ENCODE data around the gene EEA1.
"Not testable (repeated sequence)": the region's sequence is repeated elsewhere in the genome, so short reads cannot be mapped to it uniquely, and the experiment has no call there.

Gene EEA1

DNA sequence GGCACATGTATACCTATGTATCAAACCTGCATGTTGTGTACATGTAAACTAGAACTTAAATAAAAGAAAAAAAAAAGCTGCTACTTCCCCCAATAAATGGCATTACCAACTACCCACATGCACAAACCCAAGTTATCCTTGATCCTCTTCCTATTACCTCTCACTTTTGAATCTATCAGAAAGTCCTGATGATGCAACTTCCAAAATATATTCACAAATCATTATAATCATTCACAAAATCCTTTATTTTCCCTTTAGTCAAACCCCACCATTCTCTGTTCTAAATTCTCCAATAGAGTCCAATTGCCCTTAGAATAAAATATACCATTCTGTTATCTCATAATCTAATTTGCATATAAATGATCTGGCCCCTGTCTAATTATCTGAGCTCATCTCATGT is 134.3 kb downstream of the EEA1 start:
- no peak for DNase-seq

DNA sequence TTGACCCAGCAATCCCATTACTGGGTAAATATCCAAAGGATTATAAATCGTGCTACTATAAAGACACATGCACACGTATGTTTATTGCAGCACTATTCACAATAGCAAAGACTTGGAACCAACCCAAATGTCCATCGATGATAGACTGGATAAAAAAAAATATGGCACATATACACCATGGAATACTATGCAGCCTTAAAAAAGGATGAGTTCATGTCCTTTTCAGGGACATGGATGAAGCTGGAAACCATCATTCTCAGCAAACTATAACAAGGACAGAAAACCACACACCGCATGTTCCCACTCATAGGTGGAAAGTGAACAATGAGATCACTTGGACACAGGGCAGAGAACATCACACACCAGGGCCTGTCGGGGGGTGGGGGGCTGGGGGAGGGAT is 134.7 kb downstream of the EEA1 start:
- not testable (repeated sequence) for DNase-seq

DNA sequence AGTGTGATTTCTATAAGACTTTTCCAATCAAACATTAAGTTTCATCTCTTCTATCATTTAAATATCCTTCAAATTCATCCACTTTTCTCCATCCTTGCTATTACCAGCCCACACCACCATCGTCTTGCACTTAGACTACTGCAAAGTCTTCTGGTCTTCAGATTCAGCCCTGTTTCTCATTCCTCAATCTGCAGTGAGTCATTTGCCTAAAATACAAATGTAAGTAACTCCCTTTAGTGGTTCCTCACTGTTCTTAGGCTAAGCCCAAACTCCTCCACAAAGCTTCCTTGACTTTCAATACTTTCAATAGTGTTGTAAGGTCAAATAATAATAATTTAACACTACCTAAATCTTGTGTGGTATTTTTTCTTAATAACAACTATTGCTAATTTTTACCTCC is 143.1 kb downstream of the EEA1 start:
- DNase-seq, result peak; percentile 15

DNA sequence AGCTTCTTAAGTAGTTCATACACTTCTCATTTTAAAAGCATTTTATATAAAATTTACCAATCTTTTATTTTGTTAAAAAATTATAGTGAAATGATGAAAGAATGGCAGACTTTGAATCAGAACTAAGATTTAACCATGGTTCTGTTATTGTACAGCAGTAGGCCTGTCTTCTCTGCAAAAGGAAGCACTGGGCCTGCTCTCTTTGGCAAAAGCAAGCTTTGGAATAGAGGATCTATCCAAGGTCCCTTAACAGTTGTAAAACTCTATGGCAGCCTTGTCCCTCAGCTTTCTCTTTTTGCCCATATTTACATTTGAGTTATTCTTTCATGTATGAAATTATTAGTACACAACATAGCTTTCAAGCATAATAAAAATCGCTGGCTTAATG is 143.5 kb downstream of the EEA1 start:
- no peak for DNase-seq

DNA sequence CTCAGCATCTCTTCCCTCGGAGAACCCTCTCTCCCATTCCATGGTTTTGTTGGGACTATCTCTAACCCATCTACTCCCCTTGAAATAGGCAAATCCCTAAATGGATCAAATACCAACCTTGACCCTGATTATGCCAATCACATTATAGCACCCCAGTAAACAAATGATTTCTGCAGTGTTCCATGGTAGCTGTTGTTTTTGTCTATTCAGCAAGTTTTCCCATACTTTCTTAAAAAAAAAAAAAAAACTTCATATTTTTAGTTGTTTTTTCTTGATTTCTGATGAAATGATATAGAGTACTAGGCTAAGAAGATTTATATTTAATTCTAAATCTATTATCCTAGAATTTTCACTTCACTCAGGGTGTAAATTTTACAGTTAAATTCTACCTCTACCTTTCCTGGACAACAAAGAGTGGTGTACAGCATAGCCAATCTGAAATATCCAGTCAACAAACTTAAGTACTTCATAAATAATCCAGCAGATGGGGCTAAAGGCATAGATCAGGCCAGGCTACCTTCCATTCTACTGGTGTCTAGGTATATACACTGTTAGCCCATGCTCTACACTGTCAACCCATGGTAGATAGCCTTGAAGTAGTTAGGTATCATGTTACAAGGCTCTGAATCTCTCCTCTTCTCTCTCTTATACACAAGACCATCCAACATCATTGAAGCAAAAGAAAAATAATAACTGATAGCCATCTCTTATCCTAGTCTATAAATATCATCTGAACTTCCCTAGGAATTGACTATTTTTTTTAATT is 144.1 kb downstream of the EEA1 start:
- DNase-seq, result peak; percentile 75

DNA sequence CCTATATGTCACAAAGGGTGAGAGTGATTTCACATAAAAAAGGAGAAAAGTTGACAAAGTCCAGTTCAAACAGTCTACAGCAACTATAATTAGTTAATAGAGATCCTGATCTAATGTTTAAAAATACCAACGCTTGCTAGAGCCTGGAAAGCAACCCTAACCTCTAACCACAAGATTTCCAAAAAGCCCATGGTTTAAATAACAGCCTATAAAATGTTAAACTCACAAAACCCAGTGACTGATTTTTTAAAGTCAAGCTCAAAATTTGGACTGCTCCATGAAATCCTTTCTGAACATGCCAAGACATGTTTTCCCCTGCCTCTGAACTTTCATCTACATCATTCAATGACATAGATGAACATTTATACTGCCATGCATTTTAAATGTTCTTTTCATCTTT is 144.7 kb downstream of the EEA1 start:
- DNase-seq, result peak; percentile 13

DNA sequence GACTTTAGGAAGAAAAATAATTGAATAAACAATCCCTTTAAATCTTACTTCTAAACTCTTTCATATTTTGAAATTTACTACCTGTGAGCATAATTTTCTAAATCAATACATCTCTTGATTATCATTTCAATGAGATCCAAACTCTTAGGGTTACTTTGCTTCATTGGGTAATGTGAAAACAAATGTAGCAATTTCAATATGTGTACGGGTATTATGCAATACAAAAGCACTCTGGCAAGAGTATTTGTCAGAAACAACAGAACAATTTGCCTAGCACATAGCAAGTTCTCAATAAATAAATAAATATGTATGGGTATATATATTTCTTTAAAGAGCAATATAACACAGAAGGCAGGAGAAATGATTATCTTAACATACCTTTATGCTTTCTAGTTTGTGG is 149.2 kb downstream of the EEA1 start:
- no peak for DNase-seq

DNA sequence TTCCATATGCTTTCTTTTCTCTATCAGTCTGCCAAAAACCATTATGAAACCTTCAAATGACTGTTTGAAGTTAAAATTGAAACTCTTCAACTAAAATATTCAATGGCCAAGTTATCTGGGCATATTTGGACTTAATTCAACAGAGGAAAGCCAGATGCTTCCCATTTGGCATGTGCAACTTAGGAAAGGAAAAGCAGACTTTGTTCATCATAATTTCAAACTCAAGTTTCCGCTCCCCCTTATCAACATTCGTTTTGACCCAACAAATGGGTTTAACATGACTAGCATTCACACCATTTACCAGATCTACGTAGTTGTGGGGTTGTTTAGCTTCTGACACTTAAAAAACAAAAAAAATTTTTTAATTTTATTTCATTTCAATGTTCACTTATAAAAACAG is 150.6 kb downstream of the EEA1 start:
- no peak for DNase-seq

DNA sequence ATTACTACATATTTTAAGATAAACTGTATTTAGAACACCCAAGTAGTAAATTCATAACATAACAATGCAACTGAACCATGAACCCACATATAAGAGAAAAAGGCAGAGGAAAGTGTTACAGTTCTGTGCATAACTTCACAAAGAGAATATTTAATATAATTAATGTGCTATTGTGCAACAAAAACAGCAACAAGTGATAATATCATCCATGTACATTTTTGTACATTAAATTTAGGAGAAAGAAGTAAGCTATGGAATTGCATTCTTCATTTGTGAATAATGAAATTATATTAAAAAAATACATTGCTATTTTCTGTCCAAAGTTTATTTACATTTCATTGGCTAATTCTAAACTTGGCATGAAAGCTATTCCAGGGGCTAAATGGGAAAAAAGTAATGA is 153.7 kb downstream of the EEA1 start:
- DNase-seq, result no peak

DNA sequence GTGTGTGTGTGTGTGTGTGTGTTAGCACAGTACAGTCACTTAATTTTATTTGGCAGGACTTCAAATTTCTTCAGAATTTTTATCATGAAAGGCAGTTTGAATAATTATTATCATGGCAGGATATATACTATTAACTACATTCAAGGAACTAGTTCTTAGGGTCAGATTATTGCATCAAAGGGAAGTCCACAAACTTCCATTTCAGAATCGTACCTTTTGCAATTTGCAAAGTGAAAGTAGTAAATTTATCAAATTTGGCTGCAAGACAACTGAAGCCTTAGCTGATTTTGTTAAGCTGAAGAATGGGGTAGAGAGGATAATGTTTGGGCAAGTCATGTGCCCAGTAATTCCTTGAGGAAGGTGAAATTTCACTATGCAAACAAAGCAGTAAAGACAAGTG is 158.1 kb downstream of the EEA1 start:
- DNase-seq, result no peak

DNA sequence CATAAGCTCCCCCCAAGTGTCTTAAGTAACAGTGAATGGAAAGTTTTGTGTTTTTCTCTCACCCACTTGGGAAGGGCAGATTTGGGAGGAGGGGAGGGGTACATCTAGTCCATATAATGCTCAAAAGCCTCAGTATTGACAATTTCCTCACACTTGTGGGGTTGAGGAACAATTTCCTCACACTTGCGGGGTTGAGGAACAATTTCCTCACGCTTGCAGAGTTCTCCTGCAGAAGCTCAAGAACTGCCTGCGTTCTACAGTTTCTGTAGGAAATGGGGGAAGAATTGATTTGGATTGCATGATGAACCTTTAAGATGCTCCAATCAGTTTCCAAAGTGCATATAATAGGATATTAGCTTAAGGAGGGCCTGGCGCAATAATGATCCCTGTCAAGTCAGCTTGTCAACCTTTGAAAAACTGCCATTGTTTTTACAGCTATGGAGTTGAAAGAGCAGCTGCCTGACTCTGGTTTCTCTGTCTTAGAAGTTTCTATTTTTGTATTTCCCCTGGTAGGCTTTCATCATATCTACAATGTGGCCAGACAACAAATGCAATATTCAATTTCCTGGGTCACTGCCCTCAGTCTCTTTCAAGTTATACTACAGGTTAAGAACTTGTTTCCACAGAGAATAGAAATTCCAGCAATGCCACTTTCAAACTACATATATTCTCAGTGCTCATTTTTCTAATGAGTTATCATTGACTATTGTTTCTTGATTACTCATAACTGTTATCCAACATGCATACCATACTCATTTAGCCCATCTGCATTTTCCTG is 159.8 kb downstream of the EEA1 start:
- DNase-seq, result no peak

DNA sequence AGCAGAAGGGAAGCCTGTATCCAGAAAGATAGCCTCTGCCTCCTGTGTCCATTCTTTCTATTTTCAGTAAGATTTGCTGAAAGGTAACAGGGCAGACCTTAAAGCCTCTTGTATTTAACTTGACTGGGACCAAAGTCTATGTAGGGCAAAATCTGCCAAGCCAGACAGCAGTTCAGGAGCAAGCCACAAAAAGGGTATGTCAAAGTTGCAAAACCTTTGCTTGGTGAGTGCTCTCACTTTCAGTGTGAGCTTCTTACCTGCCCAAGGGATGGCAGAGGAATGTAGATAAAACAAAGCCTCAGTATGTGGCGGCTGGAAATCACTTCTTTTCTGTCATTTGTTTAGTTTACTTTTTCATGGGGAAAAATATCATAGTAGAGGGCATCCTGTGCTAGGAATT is 163.2 kb downstream of the EEA1 start:
- DNase-seq, result no peak

DNA sequence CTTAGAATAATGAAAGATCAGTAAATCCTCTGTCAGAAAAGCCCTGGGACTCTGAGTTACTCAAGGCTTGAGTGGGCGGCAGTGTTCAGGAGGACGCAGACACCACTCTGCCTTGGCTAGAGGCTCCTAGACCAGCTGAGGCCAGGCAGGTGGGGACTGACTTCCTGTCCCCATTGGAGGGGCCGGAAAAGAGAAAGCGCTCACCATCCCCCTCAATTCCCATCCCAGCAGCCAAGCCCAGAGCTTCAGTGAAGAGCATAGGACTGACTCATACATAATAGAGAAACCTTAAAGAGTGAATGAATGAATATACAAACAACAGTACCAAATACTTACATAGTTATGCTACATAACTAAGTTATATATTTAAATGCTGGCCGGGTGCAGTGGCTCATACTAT is 164.3 kb downstream of the EEA1 start:
- DNase-seq, result no peak

DNA sequence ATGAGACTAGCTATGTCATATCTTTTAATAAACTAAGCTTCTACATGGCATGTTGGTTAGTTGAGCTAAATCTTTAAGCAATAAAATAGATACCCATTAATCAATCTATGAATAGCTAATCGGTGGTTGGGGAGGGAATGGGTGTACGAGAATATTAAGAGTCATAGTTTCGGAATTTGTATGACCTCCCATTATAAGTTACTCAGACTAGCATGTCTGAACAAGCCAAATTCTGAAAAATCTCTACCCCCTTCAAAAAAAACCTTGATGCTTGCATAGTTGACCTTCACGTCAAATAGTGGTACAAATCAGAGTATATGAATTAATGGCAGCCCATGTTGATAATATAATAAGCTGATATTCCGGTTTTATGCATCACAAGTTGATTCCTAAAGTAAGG is 166.3 kb downstream of the EEA1 start:
- DNase-seq, result no peak

DNA sequence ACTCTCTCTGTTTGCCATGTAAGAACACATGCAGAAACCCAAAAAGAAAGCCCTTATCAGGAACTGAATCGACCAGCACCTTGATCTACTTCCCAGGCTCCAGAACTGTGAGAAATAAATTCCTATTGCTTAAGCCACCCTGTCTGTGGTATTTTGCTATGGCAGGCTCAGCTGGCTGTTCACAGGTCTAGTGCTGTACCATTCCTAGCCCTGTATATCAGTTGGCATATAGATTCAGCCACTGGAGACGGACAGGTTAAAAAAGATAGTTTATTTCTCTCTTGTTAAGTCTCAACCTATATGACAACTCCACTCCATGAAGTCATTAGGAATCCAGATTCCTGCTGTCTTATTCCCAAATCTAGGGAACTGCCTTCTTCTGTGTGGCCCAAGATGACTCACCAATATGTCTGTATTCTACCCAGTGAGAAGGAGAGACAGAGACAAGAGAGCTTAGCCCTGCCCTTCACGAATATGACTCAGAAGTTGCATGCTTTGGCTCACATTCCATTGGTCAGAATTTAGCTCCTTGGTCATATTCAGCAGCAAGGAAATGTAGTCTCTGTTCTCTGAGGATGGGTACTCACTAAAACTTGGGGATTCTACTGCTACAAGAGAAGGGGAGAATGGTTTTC is 169.3 kb downstream of the EEA1 start:
- peak; percentile 95 for DNase-seq

DNA sequence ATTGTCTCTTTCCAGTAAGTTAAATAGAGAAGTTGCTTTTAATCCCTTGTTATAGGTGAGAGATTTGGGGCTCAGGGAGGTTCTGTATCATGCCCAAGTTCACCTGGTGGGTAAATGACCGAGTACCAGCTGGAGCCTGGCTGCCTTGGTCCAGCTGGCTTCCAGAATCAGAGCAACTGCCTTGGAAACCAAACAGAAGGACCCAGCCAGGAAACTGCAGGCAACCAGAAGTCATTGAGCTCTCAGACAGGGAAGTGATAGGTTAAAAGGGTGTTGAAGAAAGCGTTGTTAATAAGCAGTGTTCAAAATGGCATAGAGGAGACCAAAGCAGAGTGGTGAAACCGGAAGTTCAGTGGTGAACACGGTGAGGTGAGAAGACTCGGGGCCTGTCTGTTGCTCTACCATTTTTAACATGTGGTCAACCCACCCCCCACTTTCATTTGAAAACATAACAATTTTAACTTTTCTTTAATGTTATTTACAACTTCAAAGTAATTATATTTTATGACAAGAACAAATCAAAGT is 171.4 kb downstream of the EEA1 start:
- no peak for DNase-seq

DNA sequence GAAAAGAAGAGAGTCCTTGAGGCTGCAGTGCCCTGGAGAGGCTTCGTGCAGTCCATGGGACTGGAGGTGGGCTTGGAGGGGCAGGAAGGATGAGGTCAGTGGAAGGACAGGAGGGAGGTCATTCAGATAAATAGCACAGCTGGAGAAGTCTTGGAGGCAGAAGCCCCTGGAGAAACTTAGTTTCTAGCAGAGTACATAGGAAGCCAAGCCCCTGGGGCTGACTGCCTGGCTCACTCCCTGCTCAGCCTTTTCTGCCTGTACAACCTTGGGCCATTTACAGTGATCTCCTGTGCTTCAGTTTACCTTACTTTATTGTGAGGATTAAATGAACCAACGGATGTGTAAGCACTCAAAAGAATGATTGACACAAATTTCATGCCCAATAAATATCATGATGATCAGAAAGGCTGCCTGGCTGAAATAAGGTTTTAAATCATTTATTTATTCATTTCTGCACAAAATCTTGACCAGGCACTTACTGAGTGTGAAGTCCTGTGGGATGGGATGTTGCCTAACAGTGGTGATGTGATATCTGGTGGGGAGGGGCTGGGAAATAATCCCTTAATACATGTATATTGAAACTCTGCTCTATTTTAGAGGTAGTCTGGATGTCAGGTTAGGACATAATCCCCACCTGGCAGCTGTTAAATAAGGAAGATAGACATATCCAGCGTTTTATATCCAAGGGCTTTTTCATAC is 172.0 kb downstream of the EEA1 start:
- DNase-seq, result no peak

DNA sequence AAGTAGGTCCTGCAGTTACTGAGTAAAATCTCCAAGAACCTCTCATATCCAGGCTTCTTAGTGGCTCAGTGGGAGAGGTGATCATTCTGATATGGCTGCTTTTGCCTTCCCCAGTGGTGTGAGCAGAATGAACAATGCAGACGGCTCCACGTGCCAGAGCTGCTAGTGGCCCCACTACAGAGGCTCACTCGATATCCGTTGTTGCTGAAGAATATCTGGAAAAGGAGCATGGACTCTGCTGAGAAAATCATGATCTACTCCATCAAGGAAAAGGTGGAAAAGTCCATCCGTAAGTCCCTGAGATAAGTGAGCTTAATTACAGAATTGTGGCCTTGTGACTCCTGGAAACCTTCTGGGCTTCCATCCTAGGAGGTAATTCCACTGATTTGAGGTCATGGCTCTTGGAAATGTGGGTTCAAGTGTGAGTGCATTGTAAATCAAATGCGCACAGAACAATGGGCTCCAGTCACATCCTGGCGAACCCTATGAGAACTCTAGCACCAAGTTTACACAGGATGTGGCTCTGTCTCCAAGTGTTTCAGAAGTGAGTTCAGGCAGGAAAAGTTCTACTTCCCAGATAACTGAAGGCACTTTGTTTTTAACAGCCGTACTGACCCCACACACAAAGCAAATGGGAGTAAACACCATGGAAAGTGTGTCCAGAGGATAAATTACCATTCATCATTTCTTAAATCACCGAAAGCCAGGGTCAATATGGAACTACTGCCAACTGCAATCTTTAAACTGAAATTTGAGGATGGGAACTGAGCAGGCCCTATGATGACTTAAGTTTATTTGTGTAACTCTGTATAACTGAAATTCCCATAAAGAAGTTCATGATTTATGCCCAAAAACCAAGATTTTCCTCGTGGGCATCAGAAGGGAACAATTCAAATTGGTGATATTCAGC is 174.9 kb downstream of the EEA1 start:
- no peak for DNase-seq

DNA sequence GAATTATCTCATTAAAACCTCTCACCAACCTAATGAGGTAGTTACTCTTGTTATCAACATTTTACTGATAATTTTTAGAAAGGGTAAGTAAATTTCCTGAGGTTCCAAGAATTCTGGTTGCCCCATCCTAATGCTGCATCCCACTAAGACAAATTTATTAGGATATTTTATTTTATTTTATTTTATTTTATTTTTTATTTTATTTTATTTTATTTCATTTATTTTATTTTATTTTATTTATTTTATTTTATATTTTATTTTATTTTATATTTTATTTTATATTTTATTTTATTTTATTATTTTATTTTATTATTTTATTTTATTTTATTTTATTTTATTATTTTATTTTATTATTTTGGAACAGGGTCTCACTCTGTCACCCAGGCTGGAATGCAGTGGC is 179.4 kb downstream of the EEA1 start:
- DNase-seq, result not testable (repeated sequence)

DNA sequence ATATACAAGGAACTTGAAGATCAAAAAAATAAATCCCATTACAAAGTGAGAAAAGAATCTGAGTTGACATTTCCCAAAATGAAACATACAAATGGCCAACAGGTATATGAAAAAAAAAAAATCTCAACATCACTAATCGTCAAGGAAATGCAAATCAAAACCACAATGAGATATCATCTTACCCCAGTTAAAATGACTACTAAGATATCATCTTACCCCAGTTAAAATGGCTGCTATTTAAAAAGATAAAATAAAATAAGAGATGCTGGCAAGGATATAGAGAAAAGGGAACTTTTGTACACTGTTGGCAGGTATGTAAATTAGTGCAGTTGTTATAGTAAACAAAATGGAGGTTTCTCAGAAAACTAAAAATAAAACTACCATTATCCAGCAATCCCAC is 181.9 kb downstream of the EEA1 start:
- no peak for DNase-seq

DNA sequence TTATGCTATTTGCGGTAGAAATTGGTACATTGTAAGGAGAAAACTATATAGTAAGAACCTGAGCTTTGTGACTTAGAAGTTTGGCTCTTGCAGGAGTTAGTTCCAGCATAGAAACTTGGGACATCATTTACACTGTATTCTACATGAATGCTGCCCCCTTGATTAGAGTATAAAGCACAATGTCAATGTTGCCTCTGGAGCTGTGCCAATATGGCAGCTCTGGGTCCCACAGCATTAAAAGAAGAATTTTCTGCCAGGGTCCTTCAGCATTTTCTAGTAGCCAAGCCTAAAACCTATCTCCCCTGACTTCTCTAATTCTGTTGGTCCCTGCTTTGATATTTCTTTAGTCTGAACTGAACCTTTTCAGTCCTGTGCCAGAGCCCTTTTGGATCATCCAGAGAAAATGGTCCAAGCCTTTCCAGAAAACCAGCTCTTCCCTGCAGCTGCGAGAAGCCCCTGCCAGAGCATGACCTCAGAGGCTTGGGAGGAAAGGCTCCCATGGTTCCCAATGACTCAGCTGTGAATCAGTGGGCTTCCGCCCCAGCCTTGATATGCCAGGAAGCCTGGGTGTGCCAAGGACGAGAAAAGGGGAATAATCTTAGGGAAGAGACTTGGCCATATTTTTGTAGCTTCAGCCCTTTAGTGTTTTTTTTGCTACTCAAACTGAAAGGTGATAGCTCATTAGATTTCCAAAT is 183.1 kb downstream of the EEA1 start:
- peak; percentile 96 for DNase-seq

Data from EL (cell line).